ENCODE results near the gene ZMAT5.

The ZMAT5 gene

GRCh38 chr22:29693161-29693560 is 73.6 kb downstream of the ZMAT5 start:
- Histone ChIP-seq H3K4ac (ENCODE audit: low read depth, low read length) (no peak overlapping the region), H3K79me2 (ENCODE audit: control insufficient read depth, insufficient read depth, low read length) (no peaks in the 10 kb centered on the region), H3K9ac (ENCODE audit: low read length) (no peak overlapping the region), H2BK5ac (ENCODE audit: low read length) (no peak overlapping the region), H3K27ac (ENCODE audit: low read depth, low read length) (no peak overlapping the region), H3K4me2 (ENCODE audit: low read length) (no peak overlapping the region), H4K5ac (ENCODE audit: low read length) (no peak overlapping the region), H3K4me1 (ENCODE audit: control insufficient read depth, low read depth, low read length) (peaks cover 22% of the 10 kb centered on the region), H3K56ac (ENCODE audit: low read length) (no peak overlapping the region), H3K27me3 (ENCODE audit: insufficient read depth, low read length, poor library complexity) (no peaks in the 10 kb centered on the region), H2BK120ac (ENCODE audit: low read depth, low read length) (no peak overlapping the region), H3K36me3 (ENCODE audit: control insufficient read depth, insufficient read depth, low read length) (no peaks in the 10 kb centered on the region), H3K4me3 (ENCODE audit: low read length) (no peak overlapping the region), H3K18ac (ENCODE audit: low read length) (no peak overlapping the region), H3K79me1 (ENCODE audit: low read length) (no peaks in the 10 kb centered on the region), H2BK15ac (replicated peaks; ENCODE audit: low read depth) (no peak overlapping the region), H2AK5ac (ENCODE audit: low read length) (no peak overlapping the region), H4K8ac (ENCODE audit: low read depth, low read length) (no peak overlapping the region), H3K23ac (ENCODE audit: low read length) (no peak overlapping the region)
- no CpG with 5 or more reads among the region's 8 CpGs for WGBS (ENCODE audit: extremely low coverage, insufficient coverage, low lambda C conversion rate)
- DNase-seq, result no peak

- Histone ChIP-seq H3K4me2 (ENCODE audit: low read length) (no peak overlapping the region), H3K27me3 (ENCODE audit: insufficient read depth, low read length, poor library complexity) (no peaks in the 10 kb centered on the region), H3K27ac (ENCODE audit: low read depth, low read length) (no peak overlapping the region), H4K5ac (ENCODE audit: low read length) (no peak overlapping the region), H3K79me1 (ENCODE audit: low read length) (no peaks in the 10 kb centered on the region), H3K4me3 (ENCODE audit: low read length) (no peak overlapping the region), H3K18ac (ENCODE audit: low read length) (no peak overlapping the region), H3K9ac (ENCODE audit: low read length) (no peak overlapping the region), H3K4ac (ENCODE audit: low read depth, low read length) (no peak overlapping the region), H3K4me1 (ENCODE audit: control insufficient read depth, low read depth, low read length) (peaks cover 22% of the 10 kb centered on the region), H3K56ac (ENCODE audit: low read length) (no peak overlapping the region), H4K8ac (ENCODE audit: low read depth, low read length) (no peak overlapping the region), H2BK5ac (ENCODE audit: low read length) (no peak overlapping the region), H3K79me2 (ENCODE audit: control insufficient read depth, insufficient read depth, low read length) (no peaks in the 10 kb centered on the region), H2AK5ac (ENCODE audit: low read length) (no peak overlapping the region), H2BK15ac (replicated peaks; ENCODE audit: low read depth) (no peak overlapping the region), H3K36me3 (ENCODE audit: control insufficient read depth, insufficient read depth, low read length) (no peaks in the 10 kb centered on the region), H2BK120ac (ENCODE audit: low read depth, low read length) (no peak overlapping the region), H3K23ac (ENCODE audit: low read length) (no peak overlapping the region)
- DNase-seq, result no peak
- WGBS (ENCODE audit: extremely low coverage, insufficient coverage, low lambda C conversion rate), result no CpG with 5 or more reads among the region's 4 CpGs
These were observed 74.5 kb downstream of the ZMAT5 start for GRCh38 chr22:29692327-29692640.

- Histone ChIP-seq H3K9ac (ENCODE audit: low read length) (no peak overlapping the region), H2BK5ac (ENCODE audit: low read length) (no peak overlapping the region), H3K4me3 (ENCODE audit: low read length) (no peak overlapping the region), H3K79me1 (ENCODE audit: low read length) (no peaks in the 10 kb centered on the region), H3K4me2 (ENCODE audit: low read length) (no peak overlapping the region), H3K4me1 (ENCODE audit: control insufficient read depth, low read depth, low read length) (peaks cover 22% of the 10 kb centered on the region), H4K5ac (ENCODE audit: low read length) (no peak overlapping the region), H2AK5ac (ENCODE audit: low read length) (no peak overlapping the region), H4K8ac (ENCODE audit: low read depth, low read length) (no peak overlapping the region), H3K18ac (ENCODE audit: low read length) (no peak overlapping the region), H3K27ac (ENCODE audit: low read depth, low read length) (no peak overlapping the region), H3K56ac (ENCODE audit: low read length) (no peak overlapping the region), H3K27me3 (ENCODE audit: insufficient read depth, low read length, poor library complexity) (no peaks in the 10 kb centered on the region), H3K79me2 (ENCODE audit: control insufficient read depth, insufficient read depth, low read length) (no peaks in the 10 kb centered on the region), H2BK15ac (replicated peaks; ENCODE audit: low read depth) (no peak overlapping the region), H3K36me3 (ENCODE audit: control insufficient read depth, insufficient read depth, low read length) (no peaks in the 10 kb centered on the region), H3K23ac (ENCODE audit: low read length) (no peak overlapping the region), H2BK120ac (ENCODE audit: low read depth, low read length) (no peak overlapping the region), H3K4ac (ENCODE audit: low read depth, low read length) (no peak overlapping the region)
- peak; percentile 74 for DNase-seq
- WGBS (ENCODE audit: extremely low coverage, insufficient coverage, low lambda C conversion rate), result no CpG with 5 or more reads among the region's 13 CpGs
These were observed 75.0 kb downstream of the ZMAT5 start for GRCh38 chr22:29691636-29692326.

GRCh38 chr22:29690476-29690875 is 76.3 kb downstream of the ZMAT5 start:
- Histone ChIP-seq H3K4me3 (ENCODE audit: low read length) (no peak overlapping the region), H3K4me1 (ENCODE audit: control insufficient read depth, low read depth, low read length) (peaks cover 22% of the 10 kb centered on the region), H2AK5ac (ENCODE audit: low read length) (no peak overlapping the region), H3K9ac (ENCODE audit: low read length) (no peak overlapping the region), H3K27ac (ENCODE audit: low read depth, low read length) (no peak overlapping the region), H2BK120ac (ENCODE audit: low read depth, low read length) (no peak overlapping the region), H3K27me3 (ENCODE audit: insufficient read depth, low read length, poor library complexity) (no peaks in the 10 kb centered on the region), H2BK5ac (ENCODE audit: low read length) (no peak overlapping the region), H4K8ac (ENCODE audit: low read depth, low read length) (no peak overlapping the region), H3K4ac (ENCODE audit: low read depth, low read length) (no peak overlapping the region), H3K36me3 (ENCODE audit: control insufficient read depth, insufficient read depth, low read length) (no peaks in the 10 kb centered on the region), H3K23ac (ENCODE audit: low read length) (no peak overlapping the region), H3K79me2 (ENCODE audit: control insufficient read depth, insufficient read depth, low read length) (no peaks in the 10 kb centered on the region), H3K18ac (ENCODE audit: low read length) (no peak overlapping the region), H3K4me2 (ENCODE audit: low read length) (no peak overlapping the region), H4K5ac (ENCODE audit: low read length) (no peak overlapping the region), H3K79me1 (ENCODE audit: low read length) (no peaks in the 10 kb centered on the region), H2BK15ac (replicated peaks; ENCODE audit: low read depth) (no peak overlapping the region), H3K56ac (ENCODE audit: low read length) (no peak overlapping the region)
- WGBS (ENCODE audit: extremely low coverage, insufficient coverage, low lambda C conversion rate), result no CpG with 5 or more reads among the region's 9 CpGs
- peak; percentile 46 for DNase-seq

GRCh38 chr22:29689880-29690213 is 77.0 kb downstream of the ZMAT5 start:
- Histone ChIP-seq H3K4me1 (ENCODE audit: control insufficient read depth, low read depth, low read length) (peaks cover 22% of the 10 kb centered on the region), H4K8ac (ENCODE audit: low read depth, low read length) (no peak overlapping the region), H3K4ac (ENCODE audit: low read depth, low read length) (no peak overlapping the region), H3K27me3 (ENCODE audit: insufficient read depth, low read length, poor library complexity) (no peaks in the 10 kb centered on the region), H3K9ac (ENCODE audit: low read length) (peak overlapping the region; percentile 29), H3K27ac (ENCODE audit: low read depth, low read length) (no peak overlapping the region), H3K56ac (ENCODE audit: low read length) (no peak overlapping the region), H3K36me3 (ENCODE audit: control insufficient read depth, insufficient read depth, low read length) (no peaks in the 10 kb centered on the region), H3K23ac (ENCODE audit: low read length) (no peak overlapping the region), H3K79me2 (ENCODE audit: control insufficient read depth, insufficient read depth, low read length) (no peaks in the 10 kb centered on the region), H3K4me3 (ENCODE audit: low read length) (no peak overlapping the region), H2BK120ac (ENCODE audit: low read depth, low read length) (no peak overlapping the region), H2BK15ac (replicated peaks; ENCODE audit: low read depth) (no peak overlapping the region), H3K79me1 (ENCODE audit: low read length) (no peaks in the 10 kb centered on the region), H2AK5ac (ENCODE audit: low read length) (no peak overlapping the region), H3K18ac (ENCODE audit: low read length) (no peak overlapping the region), H3K4me2 (ENCODE audit: low read length) (no peak overlapping the region), H4K5ac (ENCODE audit: low read length) (no peak overlapping the region), H2BK5ac (ENCODE audit: low read length) (no peak overlapping the region)
- WGBS (ENCODE audit: extremely low coverage, insufficient coverage, low lambda C conversion rate), result no CpG with 5 or more reads among the region's 8 CpGs
- DNase-seq, result peak; percentile 78

GRCh38 chr22:29689206-29689879 is 77.5 kb downstream of the ZMAT5 start:
- Histone ChIP-seq H3K27ac (ENCODE audit: low read depth, low read length) (no peak overlapping the region), H3K23ac (ENCODE audit: low read length) (peak overlapping the region; percentile 48), H2AK5ac (ENCODE audit: low read length) (no peak overlapping the region), H3K18ac (ENCODE audit: low read length) (no peak overlapping the region), H3K4me2 (ENCODE audit: low read length) (no peak overlapping the region), H4K5ac (ENCODE audit: low read length) (no peak overlapping the region), H2BK5ac (ENCODE audit: low read length) (no peak overlapping the region), H3K56ac (ENCODE audit: low read length) (no peak overlapping the region), H3K4me1 (ENCODE audit: control insufficient read depth, low read depth, low read length) (peaks cover 22% of the 10 kb centered on the region), H3K4ac (ENCODE audit: low read depth, low read length) (no peak overlapping the region), H3K27me3 (ENCODE audit: insufficient read depth, low read length, poor library complexity) (no peaks in the 10 kb centered on the region), H3K9ac (ENCODE audit: low read length) (peak overlapping the region; percentile 29), H3K79me1 (ENCODE audit: low read length) (no peaks in the 10 kb centered on the region), H2BK120ac (ENCODE audit: low read depth, low read length) (no peak overlapping the region), H2BK15ac (replicated peaks; ENCODE audit: low read depth) (no peak overlapping the region), H3K36me3 (ENCODE audit: control insufficient read depth, insufficient read depth, low read length) (no peaks in the 10 kb centered on the region), H4K8ac (ENCODE audit: low read depth, low read length) (no peak overlapping the region), H3K4me3 (ENCODE audit: low read length) (no peak overlapping the region), H3K79me2 (ENCODE audit: control insufficient read depth, insufficient read depth, low read length) (no peaks in the 10 kb centered on the region)
- WGBS (ENCODE audit: extremely low coverage, insufficient coverage, low lambda C conversion rate), result no CpG with 5 or more reads among the region's 5 CpGs
- DNase-seq, result no peak
